Measurements from ENCODE around the gene NID1.
"Not testable (repeated sequence)": the region's sequence is repeated elsewhere in the genome, so short reads cannot be mapped to it uniquely, and the experiment has no call there.

NID1 gene

DNA sequence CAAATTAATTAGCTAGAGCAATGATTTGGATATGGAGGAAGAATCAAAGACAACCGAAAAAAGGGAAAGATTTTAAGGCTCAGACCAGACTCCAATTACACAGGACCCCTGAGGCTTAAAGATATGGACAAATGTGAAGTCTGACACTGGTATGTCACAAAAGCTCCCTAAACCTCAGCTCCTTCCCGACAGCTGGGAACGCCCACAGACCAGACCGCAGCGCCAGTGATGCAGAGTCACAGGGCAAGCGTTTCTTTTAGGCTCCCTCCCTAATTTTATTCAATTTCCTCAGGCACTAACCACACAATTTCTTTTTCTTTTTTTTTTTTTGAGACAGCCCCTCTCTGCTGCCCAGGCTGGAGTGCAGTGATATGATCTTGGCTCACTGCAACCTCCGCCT is 40.2 kb downstream of the NID1 start:
- DNase-seq = no peak

DNA sequence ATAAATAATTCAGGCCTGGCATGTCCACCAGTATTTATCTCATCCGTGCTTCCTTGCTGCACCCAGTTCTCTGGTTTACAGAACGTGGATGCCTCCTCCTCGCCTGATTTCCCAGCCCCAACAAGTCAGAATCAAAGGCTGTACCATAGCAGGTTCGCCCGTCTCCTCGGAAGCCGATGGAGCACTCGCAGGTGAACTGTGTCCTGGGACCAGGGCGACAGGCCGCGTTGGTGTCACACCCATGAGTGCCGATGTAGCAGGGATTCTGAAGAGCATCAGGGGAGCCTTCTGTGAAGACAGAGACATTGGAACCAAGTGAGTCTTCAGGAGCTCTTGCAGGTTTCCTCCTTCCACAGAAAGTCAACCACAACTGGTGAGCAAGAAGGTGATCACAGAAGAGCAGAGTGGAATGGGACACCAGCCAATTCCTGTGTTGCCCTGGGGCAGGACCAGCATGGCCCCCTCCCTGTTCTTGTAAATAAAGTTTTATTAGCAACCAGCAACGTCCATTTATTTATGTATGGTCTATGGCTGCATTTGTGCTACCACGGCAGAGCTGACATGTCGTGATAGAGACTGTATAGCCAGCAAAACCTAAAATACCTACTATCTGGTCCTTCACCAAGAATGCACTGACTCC is 40.8 kb downstream of the NID1 start:
- DNase-seq = no peak

DNA sequence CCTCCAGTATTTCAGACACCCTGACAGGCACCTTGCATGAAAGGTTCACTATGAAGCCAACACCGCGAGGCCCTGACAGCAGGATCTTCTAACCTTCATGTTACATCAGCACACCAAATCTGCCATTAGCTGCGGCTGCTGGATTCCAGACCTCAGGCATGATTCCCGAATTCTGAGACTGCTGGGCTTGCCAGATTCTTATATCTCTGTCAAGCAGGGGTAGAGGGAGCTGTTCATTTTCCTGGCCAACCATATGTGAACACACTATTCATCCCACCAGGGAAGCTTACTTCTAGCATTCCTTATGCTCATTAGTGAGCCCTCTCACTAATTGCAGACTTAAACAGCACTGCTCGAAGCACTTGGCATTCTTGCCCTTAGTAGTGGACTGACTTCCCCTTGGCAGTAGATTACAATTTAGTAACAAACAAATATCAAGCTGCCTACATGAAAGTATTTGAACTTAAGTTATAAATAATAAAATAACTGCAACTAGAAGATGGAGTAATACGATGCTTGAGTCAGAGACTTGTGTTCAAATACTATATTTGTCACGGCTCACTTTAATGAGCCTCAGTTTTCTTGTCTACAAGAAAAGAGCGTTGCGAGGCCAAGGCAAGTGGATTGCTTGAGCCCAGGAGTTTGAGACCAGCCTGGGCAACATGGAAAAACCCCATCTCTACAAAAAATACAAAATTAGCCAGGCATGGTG is 43.3 kb downstream of the NID1 start:
- DNase-seq = no peak

DNA sequence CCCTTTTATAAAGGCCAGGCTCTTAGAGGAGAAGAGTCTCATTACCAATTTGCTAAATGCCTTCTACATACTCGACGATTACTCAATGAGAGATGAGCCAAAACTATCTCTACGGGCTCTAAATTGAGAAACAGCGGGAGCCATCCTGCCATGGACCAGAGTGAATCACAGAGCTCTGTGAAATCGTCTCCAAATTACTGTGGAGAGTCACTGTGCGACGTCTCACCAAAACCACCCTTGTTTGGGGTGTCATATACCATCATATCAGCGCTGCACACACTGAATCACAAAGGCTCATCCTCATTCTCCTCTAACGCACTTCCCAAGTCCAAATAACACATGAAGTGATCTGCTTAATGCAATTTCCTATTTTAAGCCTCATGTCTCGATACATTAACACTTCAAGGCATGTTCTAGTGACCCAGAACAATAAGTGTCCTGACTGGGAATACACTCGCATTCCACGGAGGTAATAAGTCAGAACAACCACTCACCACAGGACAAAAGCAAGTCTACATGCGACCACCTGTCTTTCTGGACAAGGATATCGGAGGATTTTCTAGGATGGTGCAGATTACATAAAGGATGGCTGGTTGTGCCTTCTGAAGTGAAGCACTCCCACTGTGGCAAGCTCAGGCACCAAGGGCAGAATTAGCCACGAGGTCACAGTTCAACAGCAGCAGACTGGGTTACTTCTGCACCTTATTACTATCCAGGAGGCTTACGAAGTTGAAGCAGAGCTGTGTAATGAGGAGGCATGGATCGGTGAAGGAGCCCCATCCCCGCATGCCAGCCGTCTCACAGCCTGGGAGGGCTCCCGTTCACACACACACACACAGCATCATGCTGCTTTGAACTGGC is 44.3 kb downstream of the NID1 start:
- DNase-seq = no peak

DNA sequence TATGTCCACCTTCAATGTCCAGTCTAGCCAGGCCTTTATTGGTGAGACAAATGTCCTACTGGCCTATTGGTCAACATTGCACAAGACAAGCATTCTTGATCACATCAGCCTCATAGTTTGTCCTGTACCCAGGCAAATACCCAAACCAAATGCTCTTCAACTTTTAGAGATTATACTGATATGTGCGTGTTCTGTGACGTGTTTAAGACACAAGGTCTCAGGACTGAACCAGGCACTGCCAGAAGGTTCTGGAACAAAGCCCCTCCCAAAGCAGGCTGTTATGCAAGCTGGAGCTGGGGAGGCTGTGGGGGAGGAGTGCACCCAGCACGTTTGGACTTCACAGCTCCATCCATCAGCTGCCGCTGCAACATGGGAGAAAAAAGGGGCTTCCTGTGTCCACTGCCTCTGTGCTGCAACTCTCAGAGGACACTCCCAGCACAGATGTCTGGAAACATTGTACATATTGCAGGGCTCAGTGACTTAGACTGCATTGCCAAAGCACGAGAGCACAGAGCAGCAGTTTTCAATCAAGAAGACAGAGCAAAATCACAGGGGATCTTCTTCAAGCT is 45.9 kb downstream of the NID1 start:
- no peak for DNase-seq

DNA sequence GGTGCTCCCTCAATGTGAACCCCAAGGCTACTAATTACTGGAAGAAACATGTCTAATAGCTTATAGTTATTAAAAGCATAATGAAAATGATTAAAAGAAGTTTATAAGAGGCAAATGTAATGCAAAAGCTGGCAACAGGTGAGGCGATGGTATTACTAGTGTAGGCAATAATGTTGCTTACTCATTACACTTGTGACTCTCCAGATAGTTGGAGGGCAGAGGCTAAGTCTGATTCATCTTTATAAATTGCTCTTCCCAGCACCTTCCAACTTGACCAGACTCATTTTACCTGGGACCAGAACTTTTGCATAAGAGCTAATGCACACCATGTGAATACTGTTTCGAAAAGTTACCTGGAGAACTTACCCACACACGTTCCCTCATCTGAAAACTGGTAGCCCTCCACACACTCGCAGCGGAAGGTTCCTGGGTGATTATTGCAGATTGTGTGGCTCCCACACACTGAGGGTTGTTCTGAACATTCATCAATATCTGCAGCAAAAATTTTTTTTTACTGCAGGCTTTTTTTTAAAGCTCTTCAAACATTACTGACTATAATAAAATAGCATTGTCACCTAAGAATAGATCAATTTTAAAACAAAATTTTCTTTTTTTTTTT is 48.0 kb downstream of the NID1 start:
- DNase-seq = no peak

DNA sequence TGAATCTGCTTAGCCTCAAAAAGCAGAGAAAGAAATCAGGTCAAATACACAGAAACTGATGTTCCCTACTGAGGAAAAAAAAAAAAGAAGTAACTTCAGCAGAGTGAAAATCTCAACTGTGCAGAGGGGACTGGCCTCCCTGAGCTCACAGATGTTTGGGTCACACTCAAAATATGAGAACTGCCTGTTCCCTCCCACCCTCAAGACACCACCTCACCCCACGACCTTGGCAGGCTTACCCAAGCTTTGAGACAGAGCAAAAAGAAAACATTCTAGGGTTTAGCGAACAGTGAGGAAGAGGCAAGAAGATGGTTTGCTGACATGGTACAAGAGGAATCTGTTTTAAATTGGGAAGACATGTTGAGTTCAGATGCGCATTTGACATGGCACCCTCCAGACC is 48.8 kb downstream of the NID1 start:
- no peak for DNase-seq

DNA sequence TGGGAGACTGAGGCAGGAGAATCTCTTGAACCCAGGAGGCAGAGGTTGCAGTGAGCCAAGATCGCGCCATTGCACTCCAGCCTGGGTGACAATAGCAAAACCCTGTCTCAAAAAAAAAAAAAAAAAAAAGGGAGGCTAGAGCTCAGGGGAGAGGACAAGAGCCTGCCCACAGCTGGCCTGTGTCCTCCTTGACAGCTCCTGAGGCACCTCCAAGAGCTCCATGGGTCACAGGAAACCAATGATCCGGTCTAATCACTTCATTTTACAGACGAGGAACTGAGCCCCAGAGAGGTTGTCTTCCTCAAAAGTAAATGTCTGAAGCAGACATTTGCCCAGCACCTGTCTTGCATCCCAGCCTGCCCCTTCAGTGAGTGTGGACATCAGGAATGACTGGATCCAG is 49.4 kb downstream of the NID1 start:
- DNase-seq = no peak

DNA sequence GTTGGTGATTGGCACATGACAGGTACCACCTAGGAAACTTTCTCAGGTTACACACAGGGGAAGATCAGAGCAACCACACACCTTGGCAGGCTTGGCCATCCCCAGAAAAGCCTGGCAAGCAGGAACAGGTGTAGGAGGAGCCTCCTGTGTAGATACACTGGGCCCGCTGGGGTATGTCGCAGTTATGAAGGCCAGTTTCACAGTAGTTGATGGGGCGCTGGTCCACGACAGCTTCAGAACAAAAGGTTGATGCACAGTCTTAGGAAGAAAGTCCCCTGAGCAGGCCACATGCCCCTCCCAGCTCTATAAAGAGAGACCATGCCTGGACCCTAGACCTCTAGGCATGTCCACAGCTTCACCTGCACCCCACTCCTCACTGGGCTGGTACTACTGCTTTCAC is 51.6 kb downstream of the NID1 start:
- DNase-seq = no peak

DNA sequence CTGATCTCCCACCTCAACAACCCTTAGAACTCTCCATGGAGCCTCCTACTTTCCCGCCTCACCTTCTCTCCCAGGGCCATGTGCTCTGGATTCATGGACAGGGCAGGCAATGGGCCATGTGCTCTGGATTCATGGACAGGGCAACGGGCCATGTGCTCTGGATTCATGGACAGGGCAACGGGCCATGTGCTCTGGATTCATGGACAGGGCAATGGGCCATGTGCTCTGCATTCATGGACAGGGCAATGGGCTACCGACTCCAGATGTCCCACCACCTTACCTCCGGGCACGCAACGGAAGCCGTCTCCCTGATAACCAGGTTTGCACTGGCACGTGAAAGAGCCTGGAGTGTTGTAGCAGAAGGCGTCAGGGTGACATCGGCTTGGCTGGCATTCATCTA is 53.2 kb downstream of the NID1 start:
- DNase-seq = no peak

DNA sequence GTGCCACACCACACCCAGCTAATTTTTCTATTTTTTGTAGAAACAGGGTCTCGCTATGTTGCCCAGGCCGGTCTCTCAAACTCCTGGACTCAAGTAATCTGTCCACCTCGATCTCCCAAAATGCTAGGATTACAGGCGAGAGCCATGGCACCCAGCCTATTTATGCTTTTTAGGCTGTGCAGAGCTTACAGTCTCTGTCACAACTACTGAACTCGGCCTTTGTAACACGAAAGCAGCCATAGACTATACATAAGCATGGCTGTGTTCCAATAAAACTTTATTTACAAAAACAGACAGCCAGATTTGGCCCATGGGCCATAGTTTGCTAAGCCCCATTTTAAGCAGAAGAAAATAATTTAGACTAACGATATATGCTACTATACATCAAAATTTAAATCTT is 54.4 kb downstream of the NID1 start:
- DNase-seq = no peak

DNA sequence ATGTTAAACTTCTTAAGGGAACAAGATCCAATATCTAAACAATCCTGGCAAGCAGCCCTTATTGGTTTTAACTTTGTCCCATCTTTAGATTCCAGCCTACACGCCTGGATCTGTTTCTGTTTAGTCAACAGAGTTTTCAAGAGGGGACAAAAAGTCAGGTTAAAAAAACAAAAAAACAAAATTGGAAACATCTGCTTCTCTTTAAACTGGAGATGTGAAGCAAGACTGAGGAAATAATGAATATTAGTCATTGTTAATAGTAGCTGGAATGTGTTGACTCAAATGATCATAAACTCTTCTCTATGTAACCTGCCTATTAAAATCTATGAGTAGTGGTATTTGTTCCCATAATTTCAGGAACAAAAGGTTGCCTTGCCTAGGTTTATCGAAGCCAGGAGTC is 55.0 kb downstream of the NID1 start:
- DNase-seq = no peak

DNA sequence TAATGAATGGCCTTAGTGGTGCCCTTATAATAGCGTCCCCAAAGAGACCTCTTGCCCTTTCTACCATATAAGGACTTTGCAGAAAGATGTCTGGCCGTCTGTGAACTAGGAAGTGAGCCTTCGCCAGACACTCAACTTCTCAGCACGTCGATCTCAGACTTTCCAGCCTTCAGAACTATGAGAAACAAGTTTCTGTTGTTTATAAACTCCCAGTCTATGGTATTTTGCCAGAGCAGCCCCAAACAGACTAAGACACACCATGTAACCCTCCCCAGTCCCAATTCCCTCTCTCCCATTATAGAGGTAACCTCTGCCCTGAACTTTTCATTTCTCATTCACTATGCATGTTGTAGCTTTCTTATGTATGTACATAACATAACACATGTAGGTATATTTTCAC is 55.7 kb downstream of the NID1 start:
- no peak for DNase-seq

DNA sequence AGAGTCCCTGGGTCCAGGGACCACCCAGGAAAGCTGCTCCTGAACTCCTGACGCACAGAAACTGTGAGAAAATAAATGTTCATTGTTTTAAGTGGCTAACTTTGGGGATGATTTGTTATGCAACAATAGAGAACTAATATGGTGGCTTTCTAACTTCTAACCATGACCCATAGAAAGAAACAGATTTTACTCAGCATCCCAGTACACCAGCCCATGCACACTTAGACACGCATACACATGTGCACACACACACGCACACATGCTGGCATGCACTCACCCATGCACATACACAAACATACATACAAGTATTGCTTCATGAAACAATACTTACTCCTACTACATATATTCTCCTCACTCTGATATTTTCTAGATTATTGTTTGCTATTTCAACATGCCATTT is 57.1 kb downstream of the NID1 start:
- DNase-seq = no peak

DNA sequence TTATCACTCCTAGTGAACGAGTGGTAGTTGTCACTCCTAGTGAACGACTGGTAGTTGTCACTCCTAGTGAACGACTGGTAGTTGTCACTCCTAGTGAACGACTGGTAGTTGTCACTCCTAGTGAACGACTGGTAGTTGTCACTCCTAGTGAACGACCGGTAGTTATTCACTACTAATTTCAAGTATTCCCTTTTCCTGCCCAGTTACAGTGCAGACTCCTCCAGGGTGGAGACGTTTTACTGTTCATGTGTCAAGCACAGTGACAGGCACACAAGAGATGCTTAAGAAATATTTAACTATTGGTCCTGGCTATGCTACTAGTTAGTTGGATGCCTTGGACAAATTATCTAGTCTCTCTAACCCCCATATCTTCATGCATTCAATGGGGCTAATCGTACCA is 61.8 kb downstream of the NID1 start:
- not testable (repeated sequence) for DNase-seq

DNA sequence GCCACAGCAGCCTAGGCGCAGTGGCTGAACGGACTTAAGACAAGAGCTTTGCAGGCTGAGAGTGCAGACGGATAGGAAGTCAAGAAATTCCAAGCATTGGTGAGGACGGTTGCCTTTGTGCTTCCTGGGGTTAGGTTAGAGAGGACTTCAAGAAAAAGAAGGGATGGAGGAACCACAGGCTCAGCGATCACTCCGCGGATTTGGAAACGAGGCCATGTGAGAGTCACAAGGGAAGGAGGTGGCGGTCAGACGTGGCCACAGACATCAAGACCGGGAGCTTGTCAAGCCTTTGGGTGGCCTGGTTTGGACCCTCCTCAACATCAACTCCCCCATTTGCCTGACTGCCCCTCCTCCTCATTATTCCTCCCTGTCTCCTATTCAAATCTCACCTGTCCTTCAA is 62.3 kb downstream of the NID1 start:
- no peak for DNase-seq

DNA sequence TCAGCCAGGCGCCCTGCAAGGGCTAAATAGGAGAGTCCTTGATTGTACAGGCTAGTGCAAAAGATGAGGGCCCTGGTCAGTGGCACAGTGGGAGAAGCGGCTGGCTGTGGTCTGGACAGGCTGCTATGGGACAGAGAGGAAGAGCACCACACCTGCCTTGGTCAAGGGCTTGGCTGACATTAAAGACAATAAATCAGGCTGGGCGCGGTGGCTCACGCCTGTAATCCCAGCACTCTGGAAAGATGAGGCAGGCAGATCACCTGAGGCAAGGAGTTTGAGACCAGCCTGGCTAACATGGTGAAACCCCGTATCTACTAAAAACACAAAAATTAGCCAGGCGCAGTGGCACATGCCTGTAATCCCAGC is 62.9 kb downstream of the NID1 start:
- DNase-seq = no peak

DNA sequence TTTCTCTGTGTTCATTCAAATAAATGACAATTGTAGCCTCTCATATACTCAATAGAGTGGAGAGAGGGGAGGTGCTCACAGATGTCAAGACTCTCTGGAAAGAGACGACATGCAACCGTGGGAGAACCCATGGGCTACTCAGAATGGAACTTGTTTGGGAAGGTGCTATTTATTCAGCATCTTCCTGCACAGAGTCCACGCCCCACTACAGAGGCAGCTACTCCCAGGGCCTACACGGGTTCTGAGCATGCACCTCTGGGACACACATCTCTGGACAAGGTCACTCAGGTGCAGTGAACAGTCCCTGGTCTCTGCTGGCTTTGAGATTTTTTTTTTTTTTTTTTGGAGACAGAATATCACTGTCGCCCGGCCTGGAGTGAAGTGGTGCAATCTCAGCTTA is 64.1 kb downstream of the NID1 start:
- DNase-seq = peak in 1 of 5 donors; percentile 8

DNA sequence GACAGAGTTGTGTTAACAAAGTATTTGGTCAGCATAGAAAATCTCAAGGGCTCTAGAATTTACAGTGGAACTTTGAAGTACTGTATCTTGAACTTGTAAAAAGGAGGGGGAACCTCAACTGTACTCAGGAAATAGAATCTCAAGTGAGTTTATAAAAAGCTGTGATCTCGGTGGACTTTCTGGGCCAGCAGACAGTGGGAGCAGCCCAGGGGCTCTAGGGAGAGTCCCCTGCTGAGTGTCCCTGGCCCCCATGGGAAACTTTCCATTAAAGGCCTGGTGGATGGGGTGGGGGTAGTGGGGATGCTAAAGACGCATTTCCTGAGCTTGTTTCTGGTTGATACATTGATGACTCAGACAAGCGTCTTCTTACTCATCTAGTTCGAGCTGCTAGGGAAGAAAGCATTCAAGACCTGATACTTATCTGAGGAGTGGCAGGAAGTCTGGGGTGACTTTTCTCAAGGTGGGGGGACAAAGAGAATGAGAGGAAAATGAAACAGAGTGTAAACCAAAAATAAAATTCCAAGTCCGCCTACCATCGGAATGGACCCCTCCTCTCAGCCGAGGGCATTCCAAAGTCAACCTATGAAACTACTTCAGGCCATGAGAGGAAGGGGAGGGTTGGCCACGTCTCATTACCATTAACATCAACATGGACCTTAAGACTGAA is 65.5 kb downstream of the NID1 start:
- peak; percentile 43 to 94 (median 65) for DNase-seq

DNA sequence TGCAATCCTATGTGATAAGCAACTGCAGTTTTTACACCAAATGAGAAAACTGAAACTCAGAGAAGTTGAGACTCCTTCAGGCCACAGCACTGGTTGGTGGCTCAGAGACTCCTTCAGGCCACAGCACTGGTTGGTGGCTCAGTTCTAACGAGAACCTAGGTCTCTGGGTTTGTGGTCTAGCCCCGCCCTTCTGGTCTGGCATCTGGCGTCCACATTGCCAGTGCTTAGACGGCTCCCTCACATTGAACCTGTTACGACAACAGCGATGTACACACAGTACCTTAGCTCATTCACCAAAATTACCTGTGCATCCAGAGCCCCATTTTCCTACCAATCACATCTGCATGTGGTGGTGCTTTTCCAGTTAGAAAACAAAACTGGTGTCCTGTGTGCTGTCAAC is 66.1 kb downstream of the NID1 start:
- peak in 3 of 5 donors; percentile 20 to 90 (median 31) for DNase-seq

DNA sequence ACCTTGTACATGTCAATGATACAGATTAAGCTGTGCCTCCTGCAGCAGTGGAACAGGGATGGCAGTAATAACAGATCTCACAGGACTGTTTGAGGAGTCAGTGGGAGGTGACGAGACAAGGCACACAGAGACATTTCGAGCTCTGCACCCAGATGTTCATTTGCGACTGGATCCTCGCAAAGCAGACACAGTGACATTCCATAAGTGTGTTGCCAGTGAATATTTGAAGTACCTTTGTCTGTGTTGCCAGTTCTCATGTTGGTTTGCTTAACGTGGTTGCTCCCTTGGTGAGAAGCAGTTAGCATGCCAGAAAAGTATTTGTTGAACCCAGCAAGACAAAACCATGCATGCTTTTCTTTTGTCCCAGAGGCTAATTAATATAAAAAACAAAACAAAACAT is 67.0 kb downstream of the NID1 start:
- no peak for DNase-seq

DNA sequence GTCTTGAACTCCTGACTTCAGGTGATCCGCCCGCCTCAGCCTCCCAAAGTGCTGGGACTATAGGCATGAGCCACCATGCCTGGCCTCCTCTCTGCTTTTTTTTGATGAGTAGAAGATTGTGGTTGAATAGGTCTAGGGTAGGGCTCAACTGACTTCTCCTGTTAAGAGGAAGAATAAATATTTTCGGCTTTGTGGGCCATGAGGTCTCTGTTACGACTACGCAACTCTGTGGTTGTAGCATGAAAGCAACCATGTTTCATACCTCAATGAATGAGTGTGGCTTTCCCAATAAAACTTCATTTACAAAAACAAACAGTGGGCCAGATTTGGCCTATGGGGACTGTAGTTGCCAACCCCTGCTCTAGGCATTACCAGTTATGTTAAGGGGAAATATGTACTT is 67.8 kb downstream of the NID1 start:
- peak in 1 of 5 donors; percentile 29 for DNase-seq

All from T-helper 1 cell (primary cell).